NT2/D1 (cell line): ENCODE data around the gene ARID1B.

Experiments used
- DNase-seq: peaks from one replicate; pipeline ENCODE4 v3.0.0-alpha.2; 2011; ENCODE audit warnings: low read depth, low spot score
- H3K27me3 ChIP-seq: 2 replicates; pipeline ENCODE4 v1.6.0; 2011; ENCODE audit warnings: mild to moderate bottlenecking; ENCODE audit not compliant: insufficient read length, insufficient read depth
- H3K36me3 ChIP-seq: 2 replicates; pipeline ENCODE4 v1.6.1; 2011; ENCODE audit warnings: mild to moderate bottlenecking, low read length, mixed read lengths; ENCODE audit not compliant: insufficient read depth, insufficient read length
- H3K4me1 ChIP-seq: 2 replicates; pipeline ENCODE4 v1.5.1; 2011; ENCODE audit not compliant: insufficient read depth, insufficient read length
- H3K4me3 ChIP-seq: 2 replicates; pipeline ENCODE4 v1.5.1; 2011; ENCODE audit warnings: low read depth; ENCODE audit not compliant: insufficient read length
- H3K9ac ChIP-seq: 2 replicates; pipeline ENCODE4 v1.6.0; 2011; ENCODE audit warnings: low read depth; ENCODE audit not compliant: insufficient read length
- H3K9me3 ChIP-seq: 2 replicates; pipeline ENCODE4 v1.5.1; 2011; ENCODE audit warnings: mild to moderate bottlenecking, low read length; ENCODE audit not compliant: insufficient read depth
- SUZ12 ChIP-seq: IDR thresholded peaks from 2 replicates; pipeline ENCODE4 v1.6.1; 2011; ENCODE audit not compliant: insufficient read length, insufficient read depth; ENCODE audit errors: extremely low read depth
- YY1 ChIP-seq: IDR thresholded peaks from 2 replicates; pipeline ENCODE4 v1.6.1; 2011; ENCODE audit not compliant: insufficient read length, insufficient read depth
- ZNF274 ChIP-seq: IDR thresholded peaks from 2 replicates; pipeline ENCODE4 v1.6.1; 2011; ENCODE audit warnings: mild to moderate bottlenecking, low read depth, low read length

ARID1B gene

DNA sequence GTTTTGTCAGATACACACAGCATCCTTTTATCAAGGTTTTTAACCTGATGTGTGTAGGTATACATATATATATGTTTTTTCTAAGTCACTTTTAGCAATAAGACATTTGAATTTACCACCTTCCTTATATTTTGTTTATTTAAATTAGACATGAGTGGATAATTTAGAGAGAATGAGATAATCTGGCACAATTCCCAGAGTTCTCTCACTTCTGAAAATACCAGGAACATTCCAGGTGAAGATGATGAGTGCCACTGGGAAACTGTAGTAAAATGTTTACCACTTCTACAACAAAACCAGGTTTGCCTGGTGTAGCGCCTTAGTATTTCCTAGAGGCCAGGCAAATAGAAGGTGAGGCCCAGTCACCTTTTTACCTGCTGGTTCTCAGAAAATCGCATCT, 356.7 kb downstream of the ARID1B start:
- TF ChIP-seq ZNF274: no peak
- TF ChIP-seq YY1: no peak
- no peak for TF ChIP-seq SUZ12
- no peaks in the 10 kb centered on the region for H3K27me3 ChIP-seq
- H3K9me3 ChIP-seq: no peaks in the 10 kb centered on the region
- H3K9ac ChIP-seq: no peak overlapping the region
- no peak overlapping the region for H3K4me3 ChIP-seq
- no peak for DNase-seq
- peaks cover 15% of the 10 kb centered on the region for H3K36me3 ChIP-seq
- H3K4me1 ChIP-seq: no peaks in the 10 kb centered on the region

DNA sequence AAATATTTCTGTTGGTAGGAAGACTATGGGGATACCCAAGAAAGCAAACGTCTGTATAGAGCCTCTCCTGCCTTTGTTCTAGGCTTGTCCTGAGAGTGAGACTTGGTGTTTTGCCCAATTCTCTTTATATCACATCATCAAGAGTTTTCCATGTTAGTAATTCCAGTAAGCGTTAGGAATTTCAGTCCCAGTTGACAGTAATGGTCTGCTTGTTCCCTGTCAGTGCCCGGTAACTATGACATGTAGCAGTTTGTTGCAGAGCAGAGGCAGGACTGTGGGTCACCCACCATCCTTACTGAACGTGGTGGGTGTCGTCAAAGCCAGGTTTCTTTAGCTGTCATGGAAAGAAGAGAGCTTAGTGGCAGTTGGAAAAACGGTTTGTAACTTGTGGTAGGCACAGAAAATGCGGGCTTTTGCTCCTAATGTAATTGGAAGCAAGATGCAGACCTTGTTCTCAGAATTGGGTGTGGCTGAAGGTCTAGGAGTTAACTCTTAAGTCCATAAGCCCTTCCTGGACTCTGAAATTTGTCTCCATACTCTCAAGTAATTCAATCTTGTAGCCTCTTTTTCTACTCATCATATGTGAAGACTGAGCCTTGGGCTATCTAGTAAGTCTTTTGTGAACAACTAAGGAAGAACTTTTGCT, 357.3 kb downstream of the ARID1B start:
- H3K4me3 ChIP-seq: no peak overlapping the region
- H3K36me3 ChIP-seq: peaks cover 18% of the 10 kb centered on the region
- DNase-seq: no peak
- TF ChIP-seq ZNF274: no peak
- no peak for TF ChIP-seq YY1
- no peak for TF ChIP-seq SUZ12
- H3K4me1 ChIP-seq: no peaks in the 10 kb centered on the region
- H3K9me3 ChIP-seq: no peaks in the 10 kb centered on the region
- no peaks in the 10 kb centered on the region for H3K27me3 ChIP-seq
- H3K9ac ChIP-seq: no peak overlapping the region

DNA sequence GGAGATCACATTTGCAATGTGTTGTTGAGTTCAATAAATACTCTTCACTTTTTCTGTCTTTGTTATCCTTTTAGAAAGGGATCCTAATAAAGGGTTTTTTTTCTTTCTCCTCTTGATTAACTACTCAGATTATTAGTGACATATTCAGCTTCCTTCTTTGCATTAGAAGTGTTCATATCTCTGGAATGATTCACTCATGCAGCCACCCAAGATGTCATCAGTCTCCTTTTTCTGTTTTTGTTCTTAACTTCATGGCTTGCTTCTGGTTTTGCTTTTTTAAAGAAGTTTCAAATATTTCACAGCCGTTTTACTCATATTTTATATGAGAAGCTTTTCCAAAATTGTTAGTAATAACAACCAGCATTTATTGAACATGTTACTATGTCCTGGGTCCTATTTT, 358.5 kb downstream of the ARID1B start:
- TF ChIP-seq YY1 (no peak), SUZ12 (no peak), ZNF274 (no peak)
- Histone ChIP-seq H3K4me3 (no peak overlapping the region), H3K9ac (no peak overlapping the region), H3K4me1 (no peaks in the 10 kb centered on the region), H3K36me3 (peaks cover 22% of the 10 kb centered on the region), H3K9me3 (no peaks in the 10 kb centered on the region), H3K27me3 (no peaks in the 10 kb centered on the region)
- no peak for DNase-seq

DNA sequence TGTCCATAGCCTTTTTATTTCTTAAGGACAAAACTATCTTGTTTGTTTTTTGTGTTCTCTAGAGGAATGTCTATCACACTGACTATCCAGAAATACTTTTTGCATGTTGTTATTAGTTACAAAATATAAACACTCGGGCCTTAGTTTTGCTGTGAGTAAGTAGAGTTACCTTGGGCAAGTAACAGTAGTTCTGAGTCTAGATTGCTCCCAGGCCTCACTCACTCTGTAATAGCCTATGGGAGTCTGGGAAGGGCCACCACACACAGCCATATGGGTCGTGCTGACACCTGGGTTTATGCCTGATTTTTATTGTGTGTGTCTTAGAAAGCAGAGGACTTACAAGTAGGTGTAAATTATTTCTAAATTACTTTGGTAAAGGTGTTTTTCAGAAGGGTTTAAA, 360.3 kb downstream of the ARID1B start:
- Histone ChIP-seq H3K36me3 (peaks cover 30% of the 10 kb centered on the region), H3K9me3 (no peaks in the 10 kb centered on the region), H3K4me1 (no peaks in the 10 kb centered on the region), H3K9ac (no peak overlapping the region), H3K27me3 (no peaks in the 10 kb centered on the region), H3K4me3 (no peak overlapping the region)
- TF ChIP-seq SUZ12 (no peak), ZNF274 (no peak), YY1 (no peak)
- DNase-seq: no peak

DNA sequence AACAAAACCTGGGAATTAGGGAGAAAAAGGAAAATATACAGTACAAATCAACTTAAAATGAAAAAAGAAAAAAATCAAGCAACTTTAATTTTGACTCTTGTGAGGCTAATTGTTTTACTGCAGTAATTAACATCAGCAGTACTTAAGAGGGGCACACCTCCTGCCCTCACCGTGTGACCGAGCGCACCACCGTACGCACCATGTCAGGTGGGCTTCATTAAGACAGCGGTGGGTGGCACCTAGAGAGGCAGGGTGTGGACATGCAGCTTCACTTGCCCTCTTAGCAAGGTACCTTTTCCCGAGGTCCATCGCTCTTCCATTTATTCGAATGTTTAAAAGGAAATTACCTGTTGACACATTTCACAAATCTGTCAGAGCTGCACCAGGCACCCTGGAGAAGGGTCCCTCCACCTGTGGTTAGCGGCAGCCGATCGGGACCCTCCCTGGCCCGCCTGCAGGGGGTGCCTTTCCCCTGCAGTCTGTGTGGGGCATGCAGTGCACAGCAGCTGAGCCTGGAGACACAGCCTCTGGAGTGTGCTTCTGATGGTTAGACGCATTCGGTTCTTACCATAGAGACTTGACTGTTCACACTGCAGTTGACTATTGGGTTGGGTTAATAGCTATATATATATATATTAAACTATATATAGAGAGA, 362.0 kb downstream of the ARID1B start:
- H3K36me3 ChIP-seq: peaks cover 22% of the 10 kb centered on the region
- no peaks in the 10 kb centered on the region for H3K27me3 ChIP-seq
- H3K4me1 ChIP-seq: no peaks in the 10 kb centered on the region
- no peak for DNase-seq
- TF ChIP-seq SUZ12 (no peak), ZNF274 (no peak), YY1 (no peak)
- H3K4me3 ChIP-seq: no peak overlapping the region
- no peak overlapping the region for H3K9ac ChIP-seq
- H3K9me3 ChIP-seq: no peaks in the 10 kb centered on the region

DNA sequence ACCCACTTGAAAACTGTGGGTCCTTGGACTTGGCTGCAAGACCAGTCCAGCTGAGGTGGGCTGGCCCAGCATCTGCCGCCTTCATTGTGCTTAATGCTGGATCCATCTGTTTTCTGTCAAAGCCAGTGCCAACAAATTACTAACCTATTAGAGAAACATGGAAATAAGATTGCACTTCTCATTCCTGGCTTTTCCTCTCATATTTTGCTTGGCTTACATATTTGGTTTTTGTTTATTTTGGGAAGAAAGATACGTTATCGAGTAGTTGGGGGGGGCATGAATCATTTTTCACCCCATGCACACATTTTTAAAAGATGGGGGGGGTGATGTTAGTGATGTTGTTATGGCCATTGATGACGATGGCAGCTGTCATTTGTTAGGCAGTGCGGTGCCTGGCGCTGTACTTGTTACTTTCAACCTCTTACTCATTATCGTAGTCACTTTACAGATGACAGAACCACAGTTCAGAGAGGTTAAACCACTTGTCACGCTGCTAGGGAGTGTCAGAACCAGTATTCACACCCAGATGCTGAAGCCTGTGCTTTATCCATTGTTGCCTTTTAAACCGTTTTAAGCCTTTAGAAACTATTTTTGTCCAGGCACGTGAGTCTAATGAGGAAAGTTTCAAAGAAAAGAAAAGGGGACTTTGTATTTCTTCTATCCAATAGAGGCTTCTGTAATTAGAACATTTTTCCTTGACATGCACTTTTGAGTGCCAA, 366.2 kb downstream of the ARID1B start:
- no peak for DNase-seq
- no peak for TF ChIP-seq SUZ12
- TF ChIP-seq YY1: no peak
- no peak for TF ChIP-seq ZNF274
- H3K27me3 ChIP-seq: no peaks in the 10 kb centered on the region

More for the DNA sequence above, 366.2 kb downstream of the ARID1B start:
- Histone ChIP-seq H3K36me3 (peaks cover 14% of the 10 kb centered on the region), H3K4me3 (no peak overlapping the region), H3K9ac (no peak overlapping the region), H3K9me3 (no peaks in the 10 kb centered on the region), H3K4me1 (peaks cover 4% of the 10 kb centered on the region)
